Pancreas (tissue), 10 donors: ENCODE measurements around the gene AP1M1. TPM values are rescaled to one million over a fixed set of nuclear protein-coding genes. Genes with fewer than 3 reads are reported as not detected.

Source experiments
- ATAC-seq, 4 donors: fragments of 200-7000 bp; cut with Tn5 transposase; one replicate each; pipeline versions ENCODE4 v1.8.0 to v1.9.1; 2020; ENCODE audit warnings: mild to moderate bottlenecking in 4 of 4, moderate library complexity in 4 of 4
- DNase-seq, 6 donors: peaks; one replicate each; pipeline ENCODE4 v3.0.0-alpha.2; 2020
- FAIRE-seq: peaks from 2 replicates; lab custom pipeline; 2012; peaks lifted over from hg19 to GRCh38; lab: Jason Lieb, UNC
- H3K27ac ChIP-seq, 4 donors: fragments of 200-600 bp; sonication (generic); 1 replicate in 3 of 4; 2 replicates in 1 of 4; pipeline versions ENCODE4 v1.5.0 to v1.8.0; 2020
- H3K27me3 ChIP-seq, 4 donors: fragments of 200-600 bp; one replicate each; pipeline ENCODE4 v1.8.0; 2021
- H3K36me3 ChIP-seq, 3 donors: fragments of 200-600 bp; sonication (generic) in 1 of 3; one replicate each; pipeline versions ENCODE4 v1.5.0 to v1.8.0; 2020 to 2021
- H3K4me1 ChIP-seq, 3 donors: fragments of 200-600 bp; one replicate each; pipeline ENCODE4 v1.8.0; 2021
- H3K4me3 ChIP-seq, 4 donors: fragments of 200-600 bp; sonication (generic) in 2 of 4; one replicate each; pipeline versions ENCODE4 v1.5.0 to v1.8.0; 2020 to 2021
- H3K9me3 ChIP-seq, 4 donors: fragments of 200-600 bp; one replicate each; pipeline ENCODE4 v1.8.0; 2021
- CTCF ChIP-seq, 4 donors: fragments of 200-600 bp; sonication (generic) in 3 of 4; IDR thresholded peaks; one replicate each; pipeline versions ENCODE4 v1.5.0 to v1.8.0; 2021; ENCODE audit warnings: antibody characterized with exemption in 4 of 4
- WGBS, 2 donors: extraction: QIAGEN DNeasy Blood & Tissue Kit; methylation state at CpG; one replicate each; pipeline ENCODE4 v1.1.7; 2013; 5-methylcytosine and 5-hydroxymethylcytosine counted together
- intact Hi-C, 3 donors: fragments of 100-400 bp; cut with DNase I; formaldehyde crosslinking; loops; one replicate each; pipeline versions ENCODE4 v1.11.1 to v1.14.2; 2022
- polyA plus RNA-seq, 2 donors: library from polyadenylated mRNA; stranded (reverse); fragments of 200-250 nt; gene quantifications; one replicate each; pipeline ENCODE4 v1.2.3, GENCODE V29; 2013
- total RNA-seq, 6 donors: library from RNA; stranded (reverse); fragmentation: NEBNext Ultra II Directional in 4 of 6; extraction: Animal tissue kit (Norgen Biotek cat#: 25700) in 4 of 6; gene quantifications; one replicate each; pipeline versions ENCODE4 v1.2.1 to v1.2.4, GENCODE V29; 2021 to 2023
- donor health status: healthy with polysubstance abuse.
- donor health status: DM: no; HTN: no; CAD: no; lungs with moderate emphysema.
- donor health status: DM: no; HTN: no; CAD: no.
- donor health status: control.
- donor health status: control.
- donor health status: Bipolar disorder and iron deficiency.
- donor health status: DM: yes; HTN: yes; CAD: no.
- donor health status: DM: no; HTN: no; CAD: no.
- donor health status: DM: no; HTN: no; CAD: no.
- donor health status: DM: yes; HTN: yes; CAD: no.

Gene AP1M1
- total and polyA plus RNA-seq, 8 donors = 12.4 to 25.7 (median 20.5) TPM

GRCh38 chr19:16227837-16228636 lies 30.3 kb downstream of the AP1M1 start:
- intact Hi-C loops = no loop called here
- Histone ChIP-seq H3K27ac (no peak overlapping the region), H3K9me3 (no peaks in the 10 kb centered on the region), H3K4me1 (no peaks in the 10 kb centered on the region), H3K4me3 (no peak overlapping the region), H3K27me3 (no peaks in the 10 kb centered on the region), H3K36me3 (peaks cover 0 to 20% (median 9%) of the 10 kb centered on the region in 3 donors)
- DNase-seq (peak in 1 of 6 donors; percentile 65), FAIRE-seq (no peak), ATAC-seq (no peak)
- TF ChIP-seq CTCF (IDR thresholded peaks at IDR 0.05) = no peak
- 91 to 93% methylated on average over 21 of the region's 21 CpGs for WGBS, 2 donors

- intact Hi-C loops = no loop called here
- Histone ChIP-seq H3K36me3 (peaks cover 0 to 20% (median 9%) of the 10 kb centered on the region in 3 donors), H3K9me3 (no peaks in the 10 kb centered on the region), H3K27me3 (no peaks in the 10 kb centered on the region), H3K4me1 (no peaks in the 10 kb centered on the region), H3K27ac (no peak overlapping the region), H3K4me3 (no peak overlapping the region)
- peak in 1 of 6 donors; percentile 54 for DNase-seq
- ATAC-seq = no peak
- 84 to 90% methylated on average over 21 of the region's 21 CpGs for WGBS, 2 donors
- FAIRE-seq = no peak
- TF ChIP-seq CTCF (IDR thresholded peaks at IDR 0.05) = no peak
These were observed 31.1 kb downstream of the AP1M1 start for GRCh38 chr19:16228637-16229321.

- no peak overlapping the region for H3K27ac ChIP-seq
- ATAC-seq (no peak), FAIRE-seq (no peak), DNase-seq (no peak)
- WGBS, 2 donors = 94 to 95% methylated on average over 9 of the region's 9 CpGs
- no peaks in the 10 kb centered on the region for H3K9me3 ChIP-seq
- no peak overlapping the region for H3K4me3 ChIP-seq
- H3K27me3 ChIP-seq = no peaks in the 10 kb centered on the region
- intact Hi-C loops = no loop called here
- TF ChIP-seq CTCF (IDR thresholded peaks at IDR 0.05) = no peak
- no peaks in the 10 kb centered on the region for H3K4me1 ChIP-seq
- peaks cover 0 to 20% (median 9%) of the 10 kb centered on the region in 3 donors for H3K36me3 ChIP-seq
These were observed 31.6 kb downstream of the AP1M1 start for GRCh38 chr19:16229322-16229641.

GRCh38 chr19:16232127-16232526 lies 34.4 kb downstream of the AP1M1 start:
- ATAC-seq = no peak
- H3K27ac ChIP-seq = no peak overlapping the region
- no peak for DNase-seq
- intact Hi-C loops = no loop called here
- no peak for TF ChIP-seq CTCF (IDR thresholded peaks at IDR 0.05)
- peaks cover 0 to 20% (median 9%) of the 10 kb centered on the region in 3 donors for H3K36me3 ChIP-seq
- no peaks in the 10 kb centered on the region for H3K9me3 ChIP-seq
- H3K4me3 ChIP-seq = no peak overlapping the region
- 95 to 96% methylated on average over 16 of the region's 16 CpGs for WGBS, 2 donors
- no peaks in the 10 kb centered on the region for H3K4me1 ChIP-seq
- no peaks in the 10 kb centered on the region for H3K27me3 ChIP-seq
- no peak for FAIRE-seq

- DNase-seq (peak in 1 of 6 donors; percentile 75), ATAC-seq (no peak), FAIRE-seq (no peak)
- Histone ChIP-seq H3K27me3 (no peaks in the 10 kb centered on the region), H3K36me3 (peaks cover 0 to 18% (median 9%) of the 10 kb centered on the region in 3 donors), H3K9me3 (no peaks in the 10 kb centered on the region), H3K4me1 (no peaks in the 10 kb centered on the region), H3K27ac (no peak overlapping the region), H3K4me3 (no peak overlapping the region)
- no peak for TF ChIP-seq CTCF (IDR thresholded peaks at IDR 0.05)
- WGBS, 2 donors = 91 to 92% methylated on average over 13 of the region's 13 CpGs
- intact Hi-C loops = no loop called here
These were observed 34.9 kb downstream of the AP1M1 start for GRCh38 chr19:16232568-16232967.
